ENCODE results near the gene CHST10.

GRCh38 chr2:100383306-100383705, 34.2 kb downstream of the CHST10 start:
- TF ChIP-seq, protein P1, sequence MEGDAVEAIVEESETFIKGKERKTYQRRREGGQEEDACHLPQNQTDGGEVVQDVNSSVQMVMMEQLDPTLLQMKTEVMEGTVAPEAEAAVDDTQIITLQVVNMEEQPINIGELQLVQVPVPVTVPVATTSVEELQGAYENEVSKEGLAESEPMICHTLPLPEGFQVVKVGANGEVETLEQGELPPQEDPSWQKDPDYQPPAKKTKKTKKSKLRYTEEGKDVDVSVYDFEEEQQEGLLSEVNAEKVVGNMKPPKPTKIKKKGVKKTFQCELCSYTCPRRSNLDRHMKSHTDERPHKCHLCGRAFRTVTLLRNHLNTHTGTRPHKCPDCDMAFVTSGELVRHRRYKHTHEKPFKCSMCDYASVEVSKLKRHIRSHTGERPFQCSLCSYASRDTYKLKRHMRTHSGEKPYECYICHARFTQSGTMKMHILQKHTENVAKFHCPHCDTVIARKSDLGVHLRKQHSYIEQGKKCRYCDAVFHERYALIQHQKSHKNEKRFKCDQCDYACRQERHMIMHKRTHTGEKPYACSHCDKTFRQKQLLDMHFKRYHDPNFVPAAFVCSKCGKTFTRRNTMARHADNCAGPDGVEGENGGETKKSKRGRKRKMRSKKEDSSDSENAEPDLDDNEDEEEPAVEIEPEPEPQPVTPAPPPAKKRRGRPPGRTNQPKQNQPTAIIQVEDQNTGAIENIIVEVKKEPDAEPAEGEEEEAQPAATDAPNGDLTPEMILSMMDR (conservative IDR thresholded peaks at IDR 0.05; ENCODE audit: low read depth, low read length), result no peak
- TF ChIP-seq EZH2 (IDR thresholded peaks at IDR 0.05; ENCODE audit: low read length, unreplicated experiment), result no peak
